GM15510 (cell line): Measurements from ENCODE around the gene NDUFS3.

Experiments
- POLR2A ChIP-seq: IDR thresholded peaks from 3 replicates; pipeline ENCODE4 v1.6.1; 2011; ENCODE audit warnings: borderline replicate concordance; ENCODE audit not compliant: insufficient read length; ENCODE audit errors: extremely low read depth

Gene NDUFS3

DNA sequence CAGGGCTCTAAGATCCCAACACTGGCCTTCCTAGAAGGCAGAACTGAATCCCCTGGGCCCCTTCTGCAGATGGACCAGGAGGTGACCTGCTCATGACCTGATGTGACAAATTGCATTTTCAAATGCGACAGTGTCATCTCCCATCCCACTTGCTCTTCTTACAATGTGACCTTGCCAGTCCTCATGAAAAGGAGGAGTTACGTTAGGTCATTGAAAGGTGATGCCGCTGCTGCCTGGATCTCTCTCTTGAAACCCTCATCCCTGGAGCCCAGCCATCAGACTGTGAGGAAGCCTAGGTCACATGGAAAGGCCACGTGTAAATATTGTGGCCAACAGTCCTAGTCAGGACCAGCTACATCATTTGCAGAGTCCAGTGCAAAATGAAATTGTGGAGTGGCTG lies 21.0 kb downstream of the NDUFS3 start:
- TF ChIP-seq POLR2A: no peak

DNA sequence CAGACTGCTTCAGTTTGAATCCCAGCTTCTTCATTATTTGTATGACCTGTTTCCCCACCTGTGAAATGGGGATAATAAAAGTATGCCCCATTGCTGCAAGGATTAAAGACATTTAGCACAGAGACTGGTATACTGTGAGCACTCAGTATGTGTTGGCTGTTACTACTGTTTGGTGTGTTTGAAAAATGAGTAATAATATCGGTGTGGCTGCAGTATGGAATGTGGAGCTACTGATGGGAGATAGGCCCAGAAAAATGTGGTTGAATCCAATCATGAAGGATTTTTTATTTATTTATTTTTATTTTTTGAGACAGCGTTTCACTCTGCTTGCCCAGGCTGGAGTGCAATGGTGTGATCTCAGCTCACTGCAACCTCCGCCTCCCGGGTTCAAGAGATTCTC lies 24.4 kb downstream of the NDUFS3 start:
- no peak for TF ChIP-seq POLR2A

DNA sequence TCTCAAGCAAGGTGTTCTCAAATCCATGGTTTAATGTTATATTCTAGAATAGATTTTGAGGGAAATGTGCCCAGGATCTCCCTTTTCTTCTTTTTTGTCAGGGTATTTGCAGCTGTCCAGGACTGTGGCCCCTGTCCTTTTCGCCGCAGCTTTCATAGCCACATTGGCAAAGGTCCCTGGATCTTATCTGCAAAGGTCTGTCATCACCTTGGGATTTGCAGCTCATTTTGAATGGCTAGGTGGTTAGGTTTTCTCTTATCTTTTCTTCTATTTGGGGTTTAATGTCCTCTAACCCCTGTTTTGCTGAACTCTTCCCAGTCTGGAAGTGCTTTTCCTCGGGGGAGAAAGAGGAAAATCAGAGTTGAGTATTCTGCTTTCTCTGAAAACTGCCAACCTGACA lies 27.0 kb downstream of the NDUFS3 start:
- TF ChIP-seq POLR2A: no peak

DNA sequence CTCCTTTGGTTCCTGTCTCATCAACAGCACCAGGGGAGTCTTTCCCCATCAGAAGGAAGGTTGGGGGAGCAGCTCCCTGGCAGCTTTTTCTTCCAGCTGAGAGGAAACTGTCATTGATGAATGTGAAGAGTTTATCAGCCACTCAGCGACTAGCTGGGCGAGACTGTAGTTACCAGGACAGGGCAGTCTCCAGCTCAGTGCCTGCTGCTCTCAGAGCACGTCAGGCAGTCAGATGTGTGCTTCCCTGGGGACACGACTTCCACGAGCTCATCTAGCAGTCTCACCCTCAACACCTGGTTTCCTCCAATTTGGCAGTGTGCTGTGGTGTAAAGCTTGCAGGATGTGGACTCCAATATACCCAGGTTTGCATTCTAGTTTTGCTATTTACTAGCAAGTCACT lies 27.9 kb downstream of the NDUFS3 start:
- TF ChIP-seq POLR2A: no peak

DNA sequence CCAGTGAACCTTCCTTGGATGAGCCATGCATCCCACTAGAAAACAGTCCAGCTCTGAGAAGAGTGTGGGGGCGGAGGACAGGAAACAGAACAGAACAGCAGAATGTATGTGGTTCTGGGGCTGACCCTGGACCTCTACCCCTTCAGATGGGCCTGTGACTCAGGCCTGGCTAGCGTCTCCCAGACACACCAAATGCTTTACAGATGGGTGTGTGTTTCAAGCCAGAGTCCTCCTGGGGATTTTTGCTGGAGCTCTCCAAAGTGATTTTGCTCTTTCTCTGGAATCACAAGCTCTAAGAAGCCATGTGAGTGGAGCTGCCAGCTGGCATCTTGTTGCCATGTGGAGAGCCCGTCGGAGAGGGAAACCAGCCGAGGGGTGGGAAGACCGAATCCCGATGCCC lies 28.5 kb downstream of the NDUFS3 start:
- no peak for TF ChIP-seq POLR2A

DNA sequence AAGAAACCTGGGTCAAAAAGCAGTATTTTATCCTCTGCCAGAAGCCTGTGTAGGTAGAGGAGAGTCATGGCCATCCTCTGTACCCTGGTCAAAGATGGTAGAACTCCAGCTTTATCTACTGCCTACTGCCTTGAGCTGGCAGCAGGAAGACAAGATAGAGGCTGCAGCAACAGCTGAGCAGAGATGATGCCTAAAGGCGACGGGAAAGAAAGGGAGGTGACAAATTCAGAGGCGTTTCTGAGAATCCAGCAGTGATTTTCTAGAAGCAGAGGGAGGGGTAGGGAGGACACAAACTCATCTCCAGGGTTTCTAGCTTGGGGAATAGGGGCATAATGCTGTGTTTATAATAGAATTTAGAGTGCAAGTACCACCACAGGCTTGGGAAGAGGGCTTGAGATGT lies 30.8 kb downstream of the NDUFS3 start:
- no peak for TF ChIP-seq POLR2A

DNA sequence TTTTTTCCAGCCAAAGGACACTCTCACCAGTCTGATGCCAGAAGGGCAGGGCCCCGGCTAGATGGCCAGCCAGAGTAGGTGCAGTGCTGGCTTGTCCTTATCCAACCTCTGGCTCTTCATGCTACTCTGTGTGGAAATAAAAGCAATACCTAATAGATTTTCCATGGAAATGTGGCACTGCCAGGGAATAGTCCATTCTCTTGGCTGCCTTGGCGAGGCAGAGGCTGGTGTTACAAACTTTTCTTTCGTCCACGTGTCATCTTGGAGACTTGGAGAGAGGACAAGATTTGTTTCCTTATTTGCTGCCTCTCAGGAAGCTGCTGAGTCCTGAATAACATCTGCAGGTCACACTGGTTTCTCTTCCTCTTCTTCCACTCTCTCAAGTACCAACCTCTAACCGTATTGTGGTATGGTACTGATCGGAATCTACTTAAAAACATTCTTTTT lies 32.5 kb downstream of the NDUFS3 start:
- TF ChIP-seq POLR2A: no peak

DNA sequence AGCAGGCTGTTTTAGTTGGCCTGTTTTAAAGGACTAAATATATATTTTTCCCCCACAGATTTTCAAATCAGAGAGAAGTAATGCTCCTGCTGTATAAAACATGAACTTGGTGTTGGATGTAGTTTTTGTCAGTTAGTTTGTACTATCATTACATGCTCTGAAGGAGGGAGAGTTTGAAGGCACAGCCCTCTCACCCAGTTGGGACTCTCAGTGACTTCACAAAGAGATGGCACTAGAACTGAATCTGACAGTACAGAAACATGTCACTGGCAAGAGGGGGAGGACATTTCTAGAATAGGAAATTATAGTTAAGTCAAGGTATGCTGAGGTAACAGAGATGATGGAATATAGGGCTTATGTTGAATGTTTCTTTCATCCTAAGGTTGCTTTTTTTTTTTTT lies 36.4 kb downstream of the NDUFS3 start:
- TF ChIP-seq POLR2A: no peak

DNA sequence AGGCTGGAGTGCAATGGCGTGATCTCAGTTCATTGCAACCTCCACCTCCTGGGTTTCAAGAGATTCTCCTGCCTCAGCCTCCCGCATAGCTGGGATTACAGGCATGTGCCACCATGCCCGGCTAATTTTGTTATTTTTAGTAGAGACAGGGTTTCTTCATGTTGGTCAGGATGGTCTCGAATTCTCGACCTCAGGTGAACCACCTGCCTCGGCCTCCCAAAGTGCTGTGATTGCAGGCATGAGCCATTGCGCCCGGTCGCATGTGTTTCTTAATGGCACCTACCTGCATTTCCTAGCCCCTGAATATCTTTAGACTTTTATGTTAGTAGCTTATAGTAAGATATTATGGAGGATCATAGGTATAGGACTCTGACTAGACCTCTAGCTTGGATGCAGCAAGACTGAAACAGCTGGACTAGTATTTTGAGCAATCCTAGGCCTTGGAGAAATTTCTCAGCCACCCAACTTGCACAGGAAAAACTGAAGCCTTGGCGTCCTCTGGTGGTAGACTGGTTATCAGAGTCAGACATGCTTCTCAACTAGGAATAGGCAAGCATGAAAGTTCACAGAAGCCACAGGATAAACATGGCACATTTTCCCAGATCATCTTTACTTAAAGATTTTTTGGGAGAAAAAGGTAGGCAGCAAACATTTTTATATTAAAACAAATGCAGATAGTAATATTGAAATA lies 38.0 kb downstream of the NDUFS3 start:
- no peak for TF ChIP-seq POLR2A

DNA sequence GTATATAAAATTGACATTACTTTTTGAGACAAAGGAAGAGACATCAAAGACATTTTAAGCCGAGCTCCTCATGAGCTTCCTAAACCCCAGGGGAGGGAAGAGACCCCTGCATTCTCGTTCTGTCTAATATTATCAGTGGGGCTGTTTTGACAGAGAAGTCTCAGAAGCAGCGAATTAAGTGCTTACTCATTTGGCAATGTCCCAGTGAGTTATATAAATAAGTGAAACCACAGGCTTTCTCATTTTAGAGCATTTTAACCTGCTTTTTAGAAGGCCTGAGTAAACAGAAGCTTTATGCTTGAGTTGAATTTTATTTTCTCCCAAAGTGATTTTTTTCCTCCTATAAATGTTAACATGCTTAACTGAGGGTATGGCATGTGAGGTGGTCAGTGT lies 38.5 kb downstream of the NDUFS3 start:
- no peak for TF ChIP-seq POLR2A

DNA sequence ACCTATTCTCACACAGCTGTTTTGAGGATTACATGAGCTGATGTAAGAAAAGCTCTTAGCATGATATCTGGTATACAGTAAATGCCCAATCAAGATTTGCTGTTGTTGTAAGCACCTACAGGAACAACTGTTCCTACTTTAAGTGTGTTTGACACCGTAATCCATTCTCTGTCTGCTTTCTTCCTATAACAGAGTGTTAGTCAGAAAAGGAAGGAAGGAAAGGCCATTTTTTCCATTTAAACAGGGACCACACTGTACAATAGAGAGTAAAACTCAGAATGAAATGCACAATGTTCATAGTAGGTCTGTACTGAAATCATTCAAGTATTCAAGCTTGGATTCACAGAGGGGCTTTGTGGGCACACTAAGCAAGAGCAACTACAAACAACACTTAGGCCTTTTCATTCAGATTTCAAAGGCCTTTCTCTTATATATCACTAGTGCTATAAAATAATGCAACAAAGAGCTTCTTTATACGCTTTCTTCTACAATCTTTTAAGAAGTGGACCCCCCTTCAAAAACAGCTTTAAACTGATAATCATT lies 42.0 kb downstream of the NDUFS3 start:
- TF ChIP-seq POLR2A: no peak

DNA sequence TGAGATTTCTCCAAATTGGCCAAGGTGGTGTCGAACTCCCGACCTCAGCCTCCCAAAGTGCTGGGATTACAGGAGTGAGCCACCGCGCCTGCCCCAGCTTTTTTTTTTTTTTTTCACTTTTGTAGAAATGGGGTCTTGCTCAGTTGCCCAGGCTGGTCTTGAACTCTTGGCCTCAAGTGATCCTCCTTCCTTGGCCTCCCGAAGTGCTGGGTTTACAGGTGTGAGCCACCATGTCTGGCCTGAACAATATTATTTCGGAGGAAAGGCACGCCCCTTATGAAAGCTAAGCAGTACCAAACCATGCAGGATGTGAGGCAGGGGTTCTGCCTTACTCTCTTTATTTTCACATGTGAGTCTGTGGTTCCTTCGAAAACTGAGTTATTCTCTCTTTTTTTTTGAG lies 47.4 kb downstream of the NDUFS3 start:
- no peak for TF ChIP-seq POLR2A

DNA sequence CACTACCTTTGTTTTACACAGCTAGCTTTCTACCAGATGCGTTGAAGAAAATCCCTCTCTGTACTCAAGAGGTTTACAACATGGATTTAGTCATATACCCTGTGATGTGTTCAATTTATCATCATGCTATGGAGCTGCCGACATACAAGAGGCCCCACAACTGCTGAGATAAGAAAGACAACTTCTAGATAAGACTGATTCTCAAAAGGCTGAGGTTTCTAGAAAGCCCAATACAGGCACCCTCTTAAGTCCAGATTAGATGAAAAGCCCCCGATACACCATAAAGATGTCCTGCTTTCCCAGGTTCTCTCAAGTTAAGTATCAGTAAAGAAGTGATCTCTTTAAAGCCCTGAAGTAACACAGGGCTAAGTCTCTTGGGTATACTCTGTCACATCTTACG lies 49.2 kb downstream of the NDUFS3 start:
- TF ChIP-seq POLR2A: no peak

DNA sequence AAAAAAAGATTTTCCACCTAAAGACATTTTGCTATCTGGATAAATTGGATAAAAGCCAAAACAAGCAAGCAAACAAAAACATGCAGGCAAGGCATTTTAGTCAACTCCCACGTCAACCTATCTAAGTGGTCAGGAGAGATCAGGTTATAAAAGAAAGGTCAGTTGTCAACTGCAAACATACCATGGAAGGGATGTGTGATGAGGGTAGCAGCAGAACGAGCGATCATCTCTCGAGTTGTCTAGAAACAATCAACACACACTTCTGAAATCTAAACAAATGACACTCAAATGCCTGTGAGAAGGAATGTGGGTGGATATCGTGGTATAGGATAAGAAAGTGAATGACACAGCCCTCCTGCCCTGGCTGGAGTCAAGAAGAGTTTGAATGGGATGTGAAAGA lies 52.6 kb downstream of the NDUFS3 start:
- no peak for TF ChIP-seq POLR2A
